PFSK-1 (cell line): ENCODE data around the gene DGKB.

Experiments
- FOXP2 ChIP-seq: optimal IDR thresholded peaks from 2 replicates; pipeline ENCODE3; 2011; ENCODE audit warnings: borderline replicate concordance, control low read depth, inconsistent platforms; ENCODE audit not compliant: insufficient read depth; ENCODE audit errors: extremely low read length, extremely low read depth
- POLR2AphosphoS5 ChIP-seq: IDR thresholded peaks from 2 replicates; pipeline ENCODE4 v1.6.1; 2012; ENCODE audit warnings: low read depth, mild to moderate bottlenecking, control low read depth, low read length, moderate library complexity
- SIN3A ChIP-seq: IDR thresholded peaks from 2 replicates; pipeline ENCODE4 v1.6.1; 2012; ENCODE audit warnings: mild to moderate bottlenecking, low read length, moderate library complexity, borderline replicate concordance; ENCODE audit not compliant: insufficient read depth
- TAF1 ChIP-seq: IDR thresholded peaks from 2 replicates; pipeline ENCODE4 v1.6.1; 2012; ENCODE audit warnings: low read length, control low read depth, borderline replicate concordance; ENCODE audit not compliant: insufficient read depth
- TF ChIP-seq, protein P1 (sequence below), 2 experiments: IDR thresholded peaks; 2 replicates each; pipeline versions ENCODE4 v1.6.1 to v1.8.0; 2011 to 2012; ENCODE audit warnings: low read depth in 2 of 2, low read length in 2 of 2, control low read depth in 1 of 2, inconsistent platforms in 1 of 2, mild to moderate bottlenecking in 1 of 2, moderate library complexity in 1 of 2; ENCODE audit not compliant: insufficient read depth in 1 of 2

The DGKB gene

GRCh38 chr7:14336256-14336655, 566.3 kb downstream of the DGKB start:
- TF ChIP-seq SIN3A (no peak), TAF1 (no peak), FOXP2 (no peak), POLR2AphosphoS5 (no peak)
- TF ChIP-seq, protein P1, sequence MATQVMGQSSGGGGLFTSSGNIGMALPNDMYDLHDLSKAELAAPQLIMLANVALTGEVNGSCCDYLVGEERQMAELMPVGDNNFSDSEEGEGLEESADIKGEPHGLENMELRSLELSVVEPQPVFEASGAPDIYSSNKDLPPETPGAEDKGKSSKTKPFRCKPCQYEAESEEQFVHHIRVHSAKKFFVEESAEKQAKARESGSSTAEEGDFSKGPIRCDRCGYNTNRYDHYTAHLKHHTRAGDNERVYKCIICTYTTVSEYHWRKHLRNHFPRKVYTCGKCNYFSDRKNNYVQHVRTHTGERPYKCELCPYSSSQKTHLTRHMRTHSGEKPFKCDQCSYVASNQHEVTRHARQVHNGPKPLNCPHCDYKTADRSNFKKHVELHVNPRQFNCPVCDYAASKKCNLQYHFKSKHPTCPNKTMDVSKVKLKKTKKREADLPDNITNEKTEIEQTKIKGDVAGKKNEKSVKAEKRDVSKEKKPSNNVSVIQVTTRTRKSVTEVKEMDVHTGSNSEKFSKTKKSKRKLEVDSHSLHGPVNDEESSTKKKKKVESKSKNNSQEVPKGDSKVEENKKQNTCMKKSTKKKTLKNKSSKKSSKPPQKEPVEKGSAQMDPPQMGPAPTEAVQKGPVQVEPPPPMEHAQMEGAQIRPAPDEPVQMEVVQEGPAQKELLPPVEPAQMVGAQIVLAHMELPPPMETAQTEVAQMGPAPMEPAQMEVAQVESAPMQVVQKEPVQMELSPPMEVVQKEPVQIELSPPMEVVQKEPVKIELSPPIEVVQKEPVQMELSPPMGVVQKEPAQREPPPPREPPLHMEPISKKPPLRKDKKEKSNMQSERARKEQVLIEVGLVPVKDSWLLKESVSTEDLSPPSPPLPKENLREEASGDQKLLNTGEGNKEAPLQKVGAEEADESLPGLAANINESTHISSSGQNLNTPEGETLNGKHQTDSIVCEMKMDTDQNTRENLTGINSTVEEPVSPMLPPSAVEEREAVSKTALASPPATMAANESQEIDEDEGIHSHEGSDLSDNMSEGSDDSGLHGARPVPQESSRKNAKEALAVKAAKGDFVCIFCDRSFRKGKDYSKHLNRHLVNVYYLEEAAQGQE (IDR thresholded peaks at IDR 0.05; ENCODE audit: insufficient read depth in 1 of 2, low read depth in 2 of 2, low read length in 2 of 2): no peak

GRCh38 chr7:14332155-14332554, 570.4 kb downstream of the DGKB start:
- no peak for TF ChIP-seq POLR2AphosphoS5
- TF ChIP-seq TAF1: no peak
- TF ChIP-seq FOXP2: no peak
- TF ChIP-seq, protein P1 (IDR thresholded peaks at IDR 0.05; ENCODE audit: insufficient read depth in 1 of 2, low read depth in 2 of 2, low read length in 2 of 2): no peak
- TF ChIP-seq SIN3A: no peak

DNA sequence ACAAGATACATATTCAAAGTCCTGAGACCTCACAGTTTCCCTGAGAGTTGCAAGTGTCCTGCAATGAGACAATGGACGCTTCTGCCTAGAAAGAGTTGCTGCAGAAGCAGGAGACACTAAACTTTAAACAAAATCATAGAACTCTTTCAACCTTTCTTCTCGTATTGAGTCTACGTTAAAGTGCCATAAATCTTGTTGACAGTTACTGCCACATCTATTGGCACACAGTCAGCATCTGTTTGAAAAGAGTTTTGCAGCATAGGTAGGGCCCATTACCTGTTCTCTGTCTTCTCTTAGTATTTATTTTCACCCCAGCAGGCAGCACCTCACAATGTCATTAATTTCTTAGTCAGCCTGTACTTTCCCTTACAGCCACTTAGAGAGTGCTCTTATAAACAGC, 577.8 kb downstream of the DGKB start:
- TF ChIP-seq FOXP2 (no peak), SIN3A (no peak), POLR2AphosphoS5 (no peak), TAF1 (no peak)
- TF ChIP-seq, protein P1 (IDR thresholded peaks at IDR 0.05; ENCODE audit: insufficient read depth in 1 of 2, low read depth in 2 of 2, low read length in 2 of 2): no peak

DNA sequence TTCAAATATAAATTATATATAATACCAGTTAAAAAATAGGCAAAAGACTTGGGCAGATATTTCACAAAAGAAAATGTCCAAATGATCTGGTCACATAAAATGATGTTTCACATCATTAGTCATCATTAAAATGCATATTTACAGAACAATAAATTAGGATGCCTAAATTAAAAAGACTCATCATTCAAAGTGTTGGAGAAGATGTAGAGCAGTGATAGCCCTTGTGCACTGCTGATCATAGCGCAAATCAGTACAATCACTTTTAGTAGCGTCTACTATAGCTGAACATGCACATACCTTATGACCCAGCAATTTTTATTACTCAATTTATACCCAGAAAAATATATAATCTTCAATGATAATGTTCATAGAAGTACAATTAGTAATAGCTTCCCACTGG, 579.8 kb downstream of the DGKB start:
- TF ChIP-seq TAF1 (no peak), SIN3A (no peak), POLR2AphosphoS5 (no peak), FOXP2 (no peak)
- TF ChIP-seq, protein P1 (IDR thresholded peaks at IDR 0.05; ENCODE audit: insufficient read depth in 1 of 2, low read depth in 2 of 2, low read length in 2 of 2): no peak

DNA sequence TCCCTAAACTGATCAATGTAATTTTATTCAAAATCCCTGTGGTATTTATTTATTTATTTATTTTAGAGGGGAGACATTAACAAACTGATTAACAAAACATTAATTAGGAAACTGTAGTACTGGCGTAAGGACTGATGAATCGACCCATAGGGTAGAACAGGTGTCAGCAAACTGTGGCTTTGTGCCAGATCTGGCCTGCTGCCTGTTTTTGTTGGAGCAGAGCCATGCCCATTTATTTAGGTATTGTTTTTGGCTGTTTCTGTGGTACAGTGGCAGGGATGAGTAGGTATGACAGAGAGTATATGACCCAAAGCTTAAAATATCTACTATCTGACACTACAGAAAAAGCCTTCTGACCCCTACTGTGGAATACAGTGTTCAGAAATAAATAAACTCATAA, 580.6 kb downstream of the DGKB start:
- TF ChIP-seq FOXP2 (no peak), POLR2AphosphoS5 (no peak), SIN3A (no peak), TAF1 (no peak)
- TF ChIP-seq, protein P1 (IDR thresholded peaks at IDR 0.05; ENCODE audit: insufficient read depth in 1 of 2, low read depth in 2 of 2, low read length in 2 of 2): no peak
